SK-N-SH (cell line): Measurements from ENCODE around the gene REG3G. TPM values are rescaled to one million over a fixed set of nuclear protein-coding genes. Genes with fewer than 3 reads are reported as not detected.

Experiments used
- CTCF ChIA-PET: fragments of 300-600, 350-600 bp; formaldehyde crosslinking; extraction: SDS; loops from one replicate; lab custom pipeline; 2021; lab: Yijun Ruan, JAX
- POLR2A ChIA-PET: fragments of 350-600 bp; sonication (Branson Sonifier 250); formaldehyde crosslinking; extraction: SDS; loops from one replicate; lab custom pipeline; 2020; ENCODE audit warnings: antibody characterized with exemption, inconsistent platforms; lab: Yijun Ruan, JAX
- DNase-seq: peaks from one replicate; pipeline ENCODE4 v3.0.0; 2012
- H2AFZ ChIP-seq: fragments of 200-600 bp; sonication (generic); 2 replicates; pipeline ENCODE4 v1.8.1; 2016; ENCODE audit warnings: antibody characterized with exemption, mild to moderate bottlenecking, low read depth
- H3F3A ChIP-seq: fragments of 200-600 bp; sonication (generic); replicated peaks from 2 replicates; pipeline ENCODE3; 2016; ENCODE audit warnings: antibody characterized with exemption, mild to moderate bottlenecking; ENCODE audit not compliant: insufficient read depth
- H3K27ac ChIP-seq, 2 experiments: fragments of 200-500 bp in 1 of 2; fragments of 200-600 bp in 1 of 2; sonication (Bioruptor generic) in 1 of 2; sonication (generic), shearing (Covaris generic) in 1 of 2; 2 replicates each; pipeline versions ENCODE4 v1.5.1 to v1.6.1; 2014 to 2016; ENCODE audit warnings: low read depth in 2 of 2, inconsistent platforms in 1 of 2, low read length in 1 of 2, mild to moderate bottlenecking in 1 of 2, mixed read lengths in 1 of 2
- H3K27me3 ChIP-seq: fragments of 200-600 bp; sonication (generic), shearing (Covaris generic); 2 replicates; pipeline ENCODE4 v1.6.1; 2016; ENCODE audit warnings: mixed run types; ENCODE audit not compliant: insufficient read depth
- H3K36me3 ChIP-seq, 2 experiments: fragments of 200-500 bp in 1 of 2; fragments of 200-600 bp in 1 of 2; sonication (Bioruptor generic) in 1 of 2; sonication (generic) in 1 of 2; replicated peaks in 1 of 2; 2 replicates each; pipeline versions ENCODE3 to v1.5.1; 2014 to 2016; ENCODE audit warnings: low read length in 1 of 2, mild to moderate bottlenecking in 1 of 2; ENCODE audit not compliant: insufficient read depth in 2 of 2, control insufficient read depth in 1 of 2
- H3K4me1 ChIP-seq, 2 experiments: fragments of 200-500 bp in 1 of 2; fragments of 200-600 bp in 1 of 2; sonication (Bioruptor generic) in 1 of 2; sonication (generic), shearing (Covaris generic) in 1 of 2; 2 replicates each; pipeline versions ENCODE4 v1.5.1 to v1.6.1; 2014 to 2016; ENCODE audit warnings: low read depth in 1 of 2, low read length in 1 of 2, mixed run types in 1 of 2; ENCODE audit not compliant: insufficient read depth in 2 of 2, control insufficient read depth in 1 of 2
- H3K4me2 ChIP-seq: fragments of 200-600 bp; sonication (generic), shearing (Covaris generic); 2 replicates; pipeline ENCODE4 v1.6.1; 2017; ENCODE audit warnings: mixed run types
- H3K4me3 ChIP-seq, 2 experiments: fragments of 200-500 bp in 1 of 2; fragments of 200-600 bp in 1 of 2; sonication (Bioruptor generic) in 1 of 2; sonication (generic), shearing (Covaris generic) in 1 of 2; 2 replicates each; pipeline versions ENCODE4 v1.5.1 to v1.8.1; 2014 to 2016; ENCODE audit warnings: low read depth in 2 of 2, inconsistent platforms in 1 of 2, low read length in 1 of 2, mild to moderate bottlenecking in 1 of 2, mixed read lengths in 1 of 2, moderate library complexity in 1 of 2
- H3K79me2 ChIP-seq: fragments of 200-600 bp; sonication (generic); 2 replicates; pipeline ENCODE4 v1.8.1; 2017; ENCODE audit warnings: mild to moderate bottlenecking; ENCODE audit not compliant: insufficient read depth
- H3K9ac ChIP-seq: fragments of 200-600 bp; sonication (generic); 2 replicates; pipeline ENCODE4 v1.6.1; 2017; ENCODE audit warnings: mixed run types
- H3K9me2 ChIP-seq: fragments of 200-600 bp; sonication (generic); 2 replicates; pipeline ENCODE4 v1.6.1; 2017; ENCODE audit warnings: mixed run types
- H3K9me3 ChIP-seq: fragments of 200-600 bp; sonication (generic); 2 replicates; pipeline ENCODE4 v1.6.1; 2017; ENCODE audit warnings: mixed run types, mild to moderate bottlenecking, moderate library complexity
- H4K20me1 ChIP-seq: fragments of 200-600 bp; sonication (generic); 2 replicates; pipeline ENCODE4 v1.6.1; 2017; ENCODE audit warnings: mild to moderate bottlenecking, mixed run types; ENCODE audit not compliant: insufficient read depth
- CHD2 ChIP-seq: fragments of 150-350 bp; IDR thresholded peaks from 2 replicates; pipeline ENCODE4 v1.6.1; 2018; ENCODE audit warnings: low read length; ENCODE audit not compliant: partially characterized antibody
- FOSL2 ChIP-seq: IDR thresholded peaks from 2 replicates; pipeline ENCODE4 v1.4.0; 2012; ENCODE audit warnings: low read depth, mild to moderate bottlenecking, moderate library complexity, borderline replicate concordance
- FOXJ3 ChIP-seq: sonication (generic); formaldehyde crosslinking; IDR thresholded peaks from 2 replicates; pipeline ENCODE4 v1.5.1; 2020; ENCODE audit warnings: mild to moderate bottlenecking, missing genetic modification reagents
- FOXM1 ChIP-seq: IDR thresholded peaks from 2 replicates; pipeline ENCODE4 v1.4.0; 2012; ENCODE audit warnings: low read depth, mild to moderate bottlenecking
- GABPA ChIP-seq: IDR thresholded peaks from 2 replicates; pipeline ENCODE4 v1.4.0; 2012; ENCODE audit warnings: low read depth, mild to moderate bottlenecking
- JUND ChIP-seq: IDR thresholded peaks from 2 replicates; pipeline ENCODE4 v1.4.0; 2012
- MXI1 ChIP-seq: IDR thresholded peaks from 2 replicates; pipeline ENCODE4 v1.6.1; 2012; ENCODE audit warnings: mild to moderate bottlenecking, low read depth, low read length, improper control_type of control experiment
- NFIC ChIP-seq: IDR thresholded peaks from 2 replicates; pipeline ENCODE4 v1.4.0; 2012; ENCODE audit warnings: borderline replicate concordance
- POLR2AphosphoS5 ChIP-seq: IDR thresholded peaks from 2 replicates; pipeline ENCODE4 v1.6.1; 2012; ENCODE audit warnings: low read depth, low read length
- RAD21 ChIP-seq: IDR thresholded peaks from 2 replicates; pipeline ENCODE4 v1.6.1; 2012; ENCODE audit warnings: mild to moderate bottlenecking, low read length
- RFX5 ChIP-seq: IDR thresholded peaks from 2 replicates; pipeline ENCODE4 v1.6.1; 2012; ENCODE audit warnings: mild to moderate bottlenecking, improper control_type of control experiment, low read length
- RXRA ChIP-seq: IDR thresholded peaks from 2 replicates; pipeline ENCODE4 v1.4.0; 2012; ENCODE audit warnings: low read depth, mild to moderate bottlenecking, borderline replicate concordance
- SIN3A ChIP-seq: IDR thresholded peaks from 2 replicates; pipeline ENCODE4 v1.6.1; 2012; ENCODE audit warnings: low read depth, mild to moderate bottlenecking, low read length, moderate library complexity, borderline replicate concordance
- TCF12 ChIP-seq: IDR thresholded peaks from 2 replicates; pipeline ENCODE4 v1.4.0; 2012
- TEAD4 ChIP-seq: IDR thresholded peaks from 2 replicates; pipeline ENCODE4 v1.4.0; 2012; ENCODE audit warnings: mild to moderate bottlenecking, borderline replicate concordance; ENCODE audit not compliant: insufficient read depth
- WGBS: methylation state at CpG from one replicate; pipeline ENCODE4 v1.1.6; 2017; ENCODE audit warnings: low lambda C conversion rate; 5-methylcytosine and 5-hydroxymethylcytosine counted together
- polyA plus RNA-seq, 3 experiments: library from polyadenylated mRNA; depleted of rRNA; stranded (reverse); fragments of >200 nt; gene quantifications; 2 replicates each; pipeline ENCODE4 v1.2.3, GENCODE V29; 2012
- TF ChIP-seq, protein P1 (sequence below): IDR thresholded peaks from 2 replicates; pipeline ENCODE4 v1.4.0; 2012; ENCODE audit warnings: low read depth, borderline replicate concordance
- TF ChIP-seq, protein P2 (sequence below): IDR thresholded peaks from 2 replicates; pipeline ENCODE4 v1.4.0; 2012; ENCODE audit warnings: low read depth
- TF ChIP-seq, protein P3 (sequence below): fragments of 150-350 bp; IDR thresholded peaks from 2 replicates; pipeline ENCODE4 v1.6.1; 2016; ENCODE audit warnings: mild to moderate bottlenecking, low read depth, low read length

REG3G gene
- polyA plus RNA-seq, 1 of the 3 experiments (the other 2 are of a cell fraction): not detected

DNA sequence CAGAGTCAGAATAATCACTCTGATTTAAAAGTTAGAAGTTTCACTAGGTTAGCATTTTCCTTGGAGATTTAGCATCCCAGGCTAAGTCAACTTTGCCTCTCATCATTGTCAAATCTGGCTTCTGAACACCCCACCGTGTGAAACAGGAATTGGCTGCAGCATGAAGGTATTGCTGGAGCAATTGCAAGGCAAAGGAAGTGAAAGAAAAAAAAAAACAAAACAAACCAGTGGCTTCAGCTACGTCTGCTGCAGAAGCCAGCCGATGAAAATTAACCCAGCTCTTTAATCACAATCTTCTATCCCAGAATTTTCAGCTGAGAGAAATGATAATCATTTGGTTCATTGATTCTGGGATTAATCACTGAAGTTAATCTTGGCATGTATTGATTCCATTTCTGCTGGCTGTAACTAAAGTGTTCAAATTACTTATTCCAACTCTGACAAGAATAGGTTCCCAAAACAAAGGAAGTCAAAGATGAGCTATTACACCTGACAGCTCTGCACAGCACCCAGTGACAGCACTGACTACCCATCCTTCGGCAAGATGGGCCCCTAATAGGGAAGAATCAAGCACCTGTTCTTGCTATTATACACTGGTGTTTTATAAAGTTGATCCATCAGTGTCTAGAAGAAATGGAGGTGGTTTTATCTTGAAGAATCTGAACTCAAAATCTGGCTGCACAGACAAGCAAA lies 42.7 kb upstream of the REG3G start:
- Histone ChIP-seq H3K4me2 (no peak overlapping the region), H3K27me3 (no peaks in the 10 kb centered on the region), H3K27ac (no peak overlapping the region), H4K20me1 (no peaks in the 10 kb centered on the region), H3K79me2 (no peaks in the 10 kb centered on the region), H3K4me3 (no peak overlapping the region), H3K9me3 (no peaks in the 10 kb centered on the region), H3K36me3 (no peaks in the 10 kb centered on the region), H3K4me1 (peaks cover 0 to 3% of the 10 kb centered on the region in 2 experiments; a peak in 1 of 4 replicates), H3K9ac (no peak overlapping the region), H3F3A (no peaks in the 10 kb centered on the region), H2AFZ (no peak overlapping the region), H3K9me2 (no peaks in the 10 kb centered on the region)
- 30% methylated on average over 4 of the region's 4 CpGs for WGBS
- ChIA-PET CTCF (interaction anchor here (0.6 to 0.8 kb wide), 2 partner anchors 15 to 1263 kb away, joined by 3 read pairs; no protein-coding TSS in a partner anchor), POLR2A (no interaction called here)
- TF ChIP-seq POLR2AphosphoS5 (no peak), SIN3A (no peak), MXI1 (no peak), FOSL2 (no peak), JUND (no peak), TCF12 (no peak), RFX5 (no peak), FOXJ3 (CRISPR knock-in tag) (no peak), GABPA (no peak), CHD2 (no peak), RAD21 (no peak), TEAD4 (no peak), FOXM1 (no peak), RXRA (no peak), NFIC (no peak)
- TF ChIP-seq, protein P1, sequence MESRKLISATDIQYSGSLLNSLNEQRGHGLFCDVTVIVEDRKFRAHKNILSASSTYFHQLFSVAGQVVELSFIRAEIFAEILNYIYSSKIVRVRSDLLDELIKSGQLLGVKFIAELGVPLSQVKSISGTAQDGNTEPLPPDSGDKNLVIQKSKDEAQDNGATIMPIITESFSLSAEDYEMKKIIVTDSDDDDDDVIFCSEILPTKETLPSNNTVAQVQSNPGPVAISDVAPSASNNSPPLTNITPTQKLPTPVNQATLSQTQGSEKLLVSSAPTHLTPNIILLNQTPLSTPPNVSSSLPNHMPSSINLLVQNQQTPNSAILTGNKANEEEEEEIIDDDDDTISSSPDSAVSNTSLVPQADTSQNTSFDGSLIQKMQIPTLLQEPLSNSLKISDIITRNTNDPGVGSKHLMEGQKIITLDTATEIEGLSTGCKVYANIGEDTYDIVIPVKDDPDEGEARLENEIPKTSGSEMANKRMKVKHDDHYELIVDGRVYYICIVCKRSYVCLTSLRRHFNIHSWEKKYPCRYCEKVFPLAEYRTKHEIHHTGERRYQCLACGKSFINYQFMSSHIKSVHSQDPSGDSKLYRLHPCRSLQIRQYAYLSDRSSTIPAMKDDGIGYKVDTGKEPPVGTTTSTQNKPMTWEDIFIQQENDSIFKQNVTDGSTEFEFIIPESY: no peak
- TF ChIP-seq, protein P2, sequence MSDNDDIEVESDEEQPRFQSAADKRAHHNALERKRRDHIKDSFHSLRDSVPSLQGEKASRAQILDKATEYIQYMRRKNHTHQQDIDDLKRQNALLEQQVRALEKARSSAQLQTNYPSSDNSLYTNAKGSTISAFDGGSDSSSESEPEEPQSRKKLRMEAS: no peak
- TF ChIP-seq, protein P3, sequence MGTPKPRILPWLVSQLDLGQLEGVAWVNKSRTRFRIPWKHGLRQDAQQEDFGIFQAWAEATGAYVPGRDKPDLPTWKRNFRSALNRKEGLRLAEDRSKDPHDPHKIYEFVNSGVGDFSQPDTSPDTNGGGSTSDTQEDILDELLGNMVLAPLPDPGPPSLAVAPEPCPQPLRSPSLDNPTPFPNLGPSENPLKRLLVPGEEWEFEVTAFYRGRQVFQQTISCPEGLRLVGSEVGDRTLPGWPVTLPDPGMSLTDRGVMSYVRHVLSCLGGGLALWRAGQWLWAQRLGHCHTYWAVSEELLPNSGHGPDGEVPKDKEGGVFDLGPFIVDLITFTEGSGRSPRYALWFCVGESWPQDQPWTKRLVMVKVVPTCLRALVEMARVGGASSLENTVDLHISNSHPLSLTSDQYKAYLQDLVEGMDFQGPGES: no peak
- no peak for DNase-seq
